ENCODE results near the gene INTS3. TPM values are rescaled to one million over a fixed set of nuclear protein-coding genes. Genes with fewer than 3 reads are reported as not detected.

The INTS3 gene
- total RNA-seq, result 100 to 1,000 TPM in 1 of 2 donors, 10 to 100 TPM in 1; 49.5 to 103 TPM

- Mint-ChIP-seq H3K4me1 (peaks cover 10% of the 10 kb centered on the region), H3K36me3 (ENCODE audit: low read depth) (peaks cover 35% of the 10 kb centered on the region), H3K9me3 (no peaks in the 10 kb centered on the region), H3K27ac (peak within 1 kb of the TSS; percentile 94), H3K4me3 (peak within 1 kb of the TSS; percentile 87), H3K27me3 (no peaks in the 10 kb centered on the region)
- peak; percentile 97 for ATAC-seq (replicated peaks)
Observed at GRCh38 chr1:153727463-153728304, at the start of gene INTS3. INTS3 (plus strand) TSS chr1:153728050; CDS start chr1:153728635, 585 bp downstream.

GRCh38 chr1:153678519-153679336, 49.1 kb upstream of the INTS3 start, which contains the start of gene NPR1:
NPR1 (plus strand) TSS chr1:153678688; CDS start chr1:153679109, 421 bp downstream.
- H3K4me1 Mint-ChIP-seq, result peaks cover 21% of the 10 kb centered on the region
- H3K36me3 Mint-ChIP-seq (ENCODE audit: low read depth), result peaks cover 5% of the 10 kb centered on the region
- H3K4me3 Mint-ChIP-seq, result peak within 1 kb of the TSS; percentile 73
- H3K9me3 Mint-ChIP-seq, result no peaks in the 10 kb centered on the region
- H3K27me3 Mint-ChIP-seq, result peaks cover 42% of the 10 kb centered on the region
- ATAC-seq (replicated peaks), result peak; percentile 55
- H3K27ac Mint-ChIP-seq, result no peak within 1 kb of the TSS

- H3K4me3 Mint-ChIP-seq, result peak overlapping the region; percentile 73
- ATAC-seq (replicated peaks), result peak; percentile 56
- H3K9me3 Mint-ChIP-seq, result no peaks in the 10 kb centered on the region
- H3K4me1 Mint-ChIP-seq, result peaks cover 21% of the 10 kb centered on the region
- no peak overlapping the region for H3K27ac Mint-ChIP-seq
- peaks cover 5% of the 10 kb centered on the region for H3K36me3 Mint-ChIP-seq (ENCODE audit: low read depth)
- H3K27me3 Mint-ChIP-seq, result peaks cover 42% of the 10 kb centered on the region
Observed at GRCh38 chr1:153679337-153680119, 48.3 kb upstream of the INTS3 start.

GRCh38 chr1:153680120-153680403, 47.8 kb upstream of the INTS3 start:
- Mint-ChIP-seq H3K4me1 (peaks cover 21% of the 10 kb centered on the region), H3K9me3 (no peaks in the 10 kb centered on the region), H3K4me3 (peak overlapping the region; percentile 73), H3K36me3 (ENCODE audit: low read depth) (peaks cover 5% of the 10 kb centered on the region), H3K27ac (no peak overlapping the region), H3K27me3 (peaks cover 42% of the 10 kb centered on the region)
- ATAC-seq (replicated peaks), result no peak

- Mint-ChIP-seq H3K9me3 (no peaks in the 10 kb centered on the region), H3K36me3 (ENCODE audit: low read depth) (peaks cover 4% of the 10 kb centered on the region)
Observed at GRCh38 chr1:153682730-153683129, 45.1 kb upstream of the INTS3 start.

GRCh38 chr1:153683854-153684253, 44.0 kb upstream of the INTS3 start:
- Mint-ChIP-seq H3K36me3 (ENCODE audit: low read depth) (no peaks in the 10 kb centered on the region), H3K4me1 (peaks cover 9% of the 10 kb centered on the region), H3K4me3 (no peak overlapping the region), H3K27me3 (peaks cover 33% of the 10 kb centered on the region), H3K27ac (no peak overlapping the region), H3K9me3 (no peaks in the 10 kb centered on the region)
- no peak for ATAC-seq (replicated peaks)

More at GRCh38 chr1:153682730-153683129, 45.1 kb upstream of the INTS3 start:
- Mint-ChIP-seq H3K27me3 (peaks cover 44% of the 10 kb centered on the region), H3K4me3 (no peak overlapping the region), H3K27ac (no peak overlapping the region), H3K4me1 (peaks cover 18% of the 10 kb centered on the region)
- ATAC-seq (replicated peaks), result no peak

- H3K27me3 Mint-ChIP-seq, result peaks cover 29% of the 10 kb centered on the region
- H3K36me3 Mint-ChIP-seq (ENCODE audit: low read depth), result no peaks in the 10 kb centered on the region
- no peak overlapping the region for H3K27ac Mint-ChIP-seq
- ATAC-seq (replicated peaks), result no peak
- H3K4me1 Mint-ChIP-seq, result peaks cover 5% of the 10 kb centered on the region
- H3K9me3 Mint-ChIP-seq, result no peaks in the 10 kb centered on the region
- no peak overlapping the region for H3K4me3 Mint-ChIP-seq
Observed at GRCh38 chr1:153684892-153685291, 43.0 kb upstream of the INTS3 start.

- H3K36me3 Mint-ChIP-seq (ENCODE audit: low read depth), result no peaks in the 10 kb centered on the region
- peaks cover 21% of the 10 kb centered on the region for H3K27me3 Mint-ChIP-seq
- no peak overlapping the region for H3K4me3 Mint-ChIP-seq
- H3K4me1 Mint-ChIP-seq, result no peaks in the 10 kb centered on the region
- H3K27ac Mint-ChIP-seq, result peak overlapping the region; percentile 37
- H3K9me3 Mint-ChIP-seq, result no peaks in the 10 kb centered on the region
- ATAC-seq (replicated peaks), result no peak
Observed at GRCh38 chr1:153685544-153686340, 42.1 kb upstream of the INTS3 start.

GRCh38 chr1:153687346-153688125, 40.3 kb upstream of the INTS3 start:
- Mint-ChIP-seq H3K4me3 (no peak overlapping the region), H3K36me3 (ENCODE audit: low read depth) (no peaks in the 10 kb centered on the region), H3K9me3 (no peaks in the 10 kb centered on the region)

GRCh38 chr1:153688276-153688675, 39.6 kb upstream of the INTS3 start:
- no peaks in the 10 kb centered on the region for H3K36me3 Mint-ChIP-seq (ENCODE audit: low read depth)
- no peaks in the 10 kb centered on the region for H3K9me3 Mint-ChIP-seq
- no peak for ATAC-seq (replicated peaks)
- H3K4me1 Mint-ChIP-seq, result no peaks in the 10 kb centered on the region
- H3K4me3 Mint-ChIP-seq, result no peak overlapping the region
- H3K27me3 Mint-ChIP-seq, result peaks cover 11% of the 10 kb centered on the region
- H3K27ac Mint-ChIP-seq, result no peak overlapping the region

More at GRCh38 chr1:153687346-153688125, 40.3 kb upstream of the INTS3 start:
- H3K4me1 Mint-ChIP-seq, result no peaks in the 10 kb centered on the region
- no peak for ATAC-seq (replicated peaks)
- peaks cover 11% of the 10 kb centered on the region for H3K27me3 Mint-ChIP-seq
- no peak overlapping the region for H3K27ac Mint-ChIP-seq

- Mint-ChIP-seq H3K4me3 (no peak overlapping the region), H3K27ac (no peak overlapping the region), H3K27me3 (peaks cover 11% of the 10 kb centered on the region), H3K4me1 (no peaks in the 10 kb centered on the region), H3K36me3 (ENCODE audit: low read depth) (no peaks in the 10 kb centered on the region), H3K9me3 (no peaks in the 10 kb centered on the region)
- ATAC-seq (replicated peaks), result no peak
Observed at GRCh38 chr1:153688736-153689328, 39.0 kb upstream of the INTS3 start.

- Mint-ChIP-seq H3K36me3 (ENCODE audit: low read depth) (no peaks in the 10 kb centered on the region), H3K27ac (no peak overlapping the region), H3K4me3 (no peak overlapping the region), H3K9me3 (no peaks in the 10 kb centered on the region), H3K4me1 (no peaks in the 10 kb centered on the region), H3K27me3 (no peaks in the 10 kb centered on the region)
- no peak for ATAC-seq (replicated peaks)
Observed at GRCh38 chr1:153693466-153693865, 34.4 kb upstream of the INTS3 start.

- no peak overlapping the region for H3K27ac Mint-ChIP-seq
- no peaks in the 10 kb centered on the region for H3K27me3 Mint-ChIP-seq
- no peaks in the 10 kb centered on the region for H3K4me1 Mint-ChIP-seq
- no peaks in the 10 kb centered on the region for H3K36me3 Mint-ChIP-seq (ENCODE audit: low read depth)
- H3K9me3 Mint-ChIP-seq, result no peaks in the 10 kb centered on the region
- H3K4me3 Mint-ChIP-seq, result no peak overlapping the region
- ATAC-seq (replicated peaks), result no peak
Observed at GRCh38 chr1:153696741-153697140, 31.1 kb upstream of the INTS3 start.

Measured in activated T-helper 17 cell treated with anti-CD3 and anti-CD28 coated beads, Interleukin-2, amount 50 U/mL, for 72 hours (primary cell).